Measurements from ENCODE around the gene GFOD2. TPM values are rescaled to one million over a fixed set of nuclear protein-coding genes. Genes with fewer than 3 reads are reported as not detected.

GFOD2 gene
- total and polyA plus RNA-seq, 2 of the 13 experiments (the other 11 are each of a cell fraction or from before 2014, with no cell fraction given), result 11.1 to 17.2 TPM

DNA sequence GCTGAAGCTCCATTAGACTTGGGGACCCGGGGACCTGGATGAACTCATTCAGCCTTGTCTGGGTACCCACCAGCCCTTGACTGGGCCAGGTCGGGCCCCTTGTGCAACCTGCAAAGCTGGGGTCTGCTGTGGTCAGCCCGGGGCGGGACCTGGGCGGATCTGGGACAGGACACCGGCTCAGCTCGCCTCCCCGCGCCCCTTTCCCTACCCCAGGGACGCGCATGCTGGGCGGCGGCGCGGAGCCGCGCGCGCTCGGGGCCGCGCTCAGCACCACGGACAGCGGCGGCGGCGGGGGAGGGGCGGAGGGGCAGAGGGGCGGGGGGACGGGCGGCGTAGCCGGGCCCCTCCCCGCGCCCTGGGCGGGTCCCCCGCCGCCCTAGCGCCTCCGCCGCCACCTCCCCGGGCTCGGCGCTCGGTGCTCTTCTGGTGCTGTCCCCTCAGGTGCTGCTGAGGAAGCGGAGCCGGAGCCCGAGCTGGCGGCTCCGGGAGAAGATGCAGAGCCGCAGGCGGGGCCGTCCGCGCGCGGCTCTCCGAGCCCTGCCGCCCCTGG, 66.5 kb downstream of the GFOD2 start (continued):
- TF ChIP-seq, protein P1, sequence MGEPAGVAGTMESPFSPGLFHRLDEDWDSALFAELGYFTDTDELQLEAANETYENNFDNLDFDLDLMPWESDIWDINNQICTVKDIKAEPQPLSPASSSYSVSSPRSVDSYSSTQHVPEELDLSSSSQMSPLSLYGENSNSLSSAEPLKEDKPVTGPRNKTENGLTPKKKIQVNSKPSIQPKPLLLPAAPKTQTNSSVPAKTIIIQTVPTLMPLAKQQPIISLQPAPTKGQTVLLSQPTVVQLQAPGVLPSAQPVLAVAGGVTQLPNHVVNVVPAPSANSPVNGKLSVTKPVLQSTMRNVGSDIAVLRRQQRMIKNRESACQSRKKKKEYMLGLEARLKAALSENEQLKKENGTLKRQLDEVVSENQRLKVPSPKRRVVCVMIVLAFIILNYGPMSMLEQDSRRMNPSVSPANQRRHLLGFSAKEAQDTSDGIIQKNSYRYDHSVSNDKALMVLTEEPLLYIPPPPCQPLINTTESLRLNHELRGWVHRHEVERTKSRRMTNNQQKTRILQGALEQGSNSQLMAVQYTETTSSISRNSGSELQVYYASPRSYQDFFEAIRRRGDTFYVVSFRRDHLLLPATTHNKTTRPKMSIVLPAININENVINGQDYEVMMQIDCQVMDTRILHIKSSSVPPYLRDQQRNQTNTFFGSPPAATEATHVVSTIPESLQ (CRISPR knock-in tag; conservative IDR thresholded peaks at IDR 0.05), result no peak
- TF ChIP-seq, protein P2, sequence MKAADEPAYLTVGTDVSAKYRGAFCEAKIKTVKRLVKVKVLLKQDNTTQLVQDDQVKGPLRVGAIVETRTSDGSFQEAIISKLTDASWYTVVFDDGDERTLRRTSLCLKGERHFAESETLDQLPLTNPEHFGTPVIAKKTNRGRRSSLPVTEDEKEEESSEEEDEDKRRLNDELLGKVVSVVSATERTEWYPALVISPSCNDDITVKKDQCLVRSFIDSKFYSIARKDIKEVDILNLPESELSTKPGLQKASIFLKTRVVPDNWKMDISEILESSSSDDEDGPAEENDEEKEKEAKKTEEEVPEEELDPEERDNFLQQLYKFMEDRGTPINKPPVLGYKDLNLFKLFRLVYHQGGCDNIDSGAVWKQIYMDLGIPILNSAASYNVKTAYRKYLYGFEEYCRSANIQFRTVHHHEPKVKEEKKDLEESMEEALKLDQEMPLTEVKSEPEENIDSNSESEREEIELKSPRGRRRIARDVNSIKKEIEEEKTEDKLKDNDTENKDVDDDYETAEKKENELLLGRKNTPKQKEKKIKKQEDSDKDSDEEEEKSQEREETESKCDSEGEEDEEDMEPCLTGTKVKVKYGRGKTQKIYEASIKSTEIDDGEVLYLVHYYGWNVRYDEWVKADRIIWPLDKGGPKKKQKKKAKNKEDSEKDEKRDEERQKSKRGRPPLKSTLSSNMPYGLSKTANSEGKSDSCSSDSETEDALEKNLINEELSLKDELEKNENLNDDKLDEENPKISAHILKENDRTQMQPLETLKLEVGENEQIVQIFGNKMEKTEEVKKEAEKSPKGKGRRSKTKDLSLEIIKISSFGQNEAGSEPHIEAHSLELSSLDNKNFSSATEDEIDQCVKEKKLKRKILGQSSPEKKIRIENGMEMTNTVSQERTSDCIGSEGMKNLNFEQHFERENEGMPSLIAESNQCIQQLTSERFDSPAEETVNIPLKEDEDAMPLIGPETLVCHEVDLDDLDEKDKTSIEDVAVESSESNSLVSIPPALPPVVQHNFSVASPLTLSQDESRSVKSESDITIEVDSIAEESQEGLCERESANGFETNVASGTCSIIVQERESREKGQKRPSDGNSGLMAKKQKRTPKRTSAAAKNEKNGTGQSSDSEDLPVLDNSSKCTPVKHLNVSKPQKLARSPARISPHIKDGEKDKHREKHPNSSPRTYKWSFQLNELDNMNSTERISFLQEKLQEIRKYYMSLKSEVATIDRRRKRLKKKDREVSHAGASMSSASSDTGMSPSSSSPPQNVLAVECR (CRISPR knock-in tag; IDR thresholded peaks at IDR 0.05; ENCODE audit: borderline replicate concordance), result peak; percentile 66; the same call in 1 of the 2 replicates
- TF ChIP-seq, protein P3, sequence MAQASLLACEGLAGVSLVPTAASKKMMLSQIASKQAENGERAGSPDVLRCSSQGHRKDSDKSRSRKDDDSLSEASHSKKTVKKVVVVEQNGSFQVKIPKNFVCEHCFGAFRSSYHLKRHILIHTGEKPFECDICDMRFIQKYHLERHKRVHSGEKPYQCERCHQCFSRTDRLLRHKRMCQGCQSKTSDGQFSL (CRISPR knock-in tag; IDR thresholded peaks at IDR 0.05), result 0 out of 2 replicates have a peak, but pooled peaks have one; percentile 21
- TF ChIP-seq ZNF484 (CRISPR knock-in tag; IDR thresholded peaks at IDR 0.05; ENCODE audit: borderline replicate concordance, low read depth) (no peak), FIP1L1 (IDR thresholded peaks at IDR 0.05; ENCODE audit: borderline replicate concordance, insufficient read depth, low read depth, low read length) (no peak), ZNF546 (CRISPR knock-in tag; conservative IDR thresholded peaks at IDR 0.05) (peak; percentile 17; the same call in 1 of the 2 replicates), ZNF20 (CRISPR knock-in tag; IDR thresholded peaks at IDR 0.05) (no peak), ZNF674 (CRISPR knock-in tag; IDR thresholded peaks at IDR 0.05; ENCODE audit: low read depth) (no peak), ZNF724P (CRISPR knock-in tag; IDR thresholded peaks at IDR 0.05; ENCODE audit: borderline replicate concordance) (no peak), KLF15 (CRISPR knock-in tag; IDR thresholded peaks at IDR 0.05; ENCODE audit: borderline replicate concordance) (no peak), ZMYM2 (CRISPR knock-in tag; IDR thresholded peaks at IDR 0.05) (no peak), ZNF615 (CRISPR knock-in tag; IDR thresholded peaks at IDR 0.05; ENCODE audit: borderline replicate concordance) (no peak), SMARCC2 (IDR thresholded peaks at IDR 0.05) (no peak), TBX2 (CRISPR knock-in tag; IDR thresholded peaks at IDR 0.05; ENCODE audit: borderline replicate concordance) (0 out of 2 replicates have a peak, but pooled peaks have one; percentile 39), ATRX (CRISPR knock-in tag; IDR thresholded peaks at IDR 0.05; ENCODE audit: borderline replicate concordance) (no peak)
- TF ChIP-seq, protein P4, sequence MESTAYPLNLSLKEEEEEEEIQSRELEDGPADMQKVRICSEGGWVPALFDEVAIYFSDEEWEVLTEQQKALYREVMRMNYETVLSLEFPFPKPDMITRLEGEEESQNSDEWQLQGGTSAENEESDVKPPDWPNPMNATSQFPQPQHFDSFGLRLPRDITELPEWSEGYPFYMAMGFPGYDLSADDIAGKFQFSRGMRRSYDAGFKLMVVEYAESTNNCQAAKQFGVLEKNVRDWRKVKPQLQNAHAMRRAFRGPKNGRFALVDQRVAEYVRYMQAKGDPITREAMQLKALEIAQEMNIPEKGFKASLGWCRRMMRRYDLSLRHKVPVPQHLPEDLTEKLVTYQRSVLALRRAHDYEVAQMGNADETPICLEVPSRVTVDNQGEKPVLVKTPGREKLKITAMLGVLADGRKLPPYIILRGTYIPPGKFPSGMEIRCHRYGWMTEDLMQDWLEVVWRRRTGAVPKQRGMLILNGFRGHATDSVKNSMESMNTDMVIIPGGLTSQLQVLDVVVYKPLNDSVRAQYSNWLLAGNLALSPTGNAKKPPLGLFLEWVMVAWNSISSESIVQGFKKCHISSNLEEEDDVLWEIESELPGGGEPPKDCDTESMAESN (CRISPR knock-in tag; conservative IDR thresholded peaks at IDR 0.05), result no peak
- TF ChIP-seq, protein P5, sequence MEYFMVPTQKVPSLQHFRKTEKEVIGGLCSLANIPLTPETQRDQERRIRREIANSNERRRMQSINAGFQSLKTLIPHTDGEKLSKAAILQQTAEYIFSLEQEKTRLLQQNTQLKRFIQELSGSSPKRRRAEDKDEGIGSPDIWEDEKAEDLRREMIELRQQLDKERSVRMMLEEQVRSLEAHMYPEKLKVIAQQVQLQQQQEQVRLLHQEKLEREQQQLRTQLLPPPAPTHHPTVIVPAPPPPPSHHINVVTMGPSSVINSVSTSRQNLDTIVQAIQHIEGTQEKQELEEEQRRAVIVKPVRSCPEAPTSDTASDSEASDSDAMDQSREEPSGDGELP (IDR thresholded peaks at IDR 0.05; ENCODE audit: borderline replicate concordance, low read depth), result no peak
- TF ChIP-seq, protein P6, sequence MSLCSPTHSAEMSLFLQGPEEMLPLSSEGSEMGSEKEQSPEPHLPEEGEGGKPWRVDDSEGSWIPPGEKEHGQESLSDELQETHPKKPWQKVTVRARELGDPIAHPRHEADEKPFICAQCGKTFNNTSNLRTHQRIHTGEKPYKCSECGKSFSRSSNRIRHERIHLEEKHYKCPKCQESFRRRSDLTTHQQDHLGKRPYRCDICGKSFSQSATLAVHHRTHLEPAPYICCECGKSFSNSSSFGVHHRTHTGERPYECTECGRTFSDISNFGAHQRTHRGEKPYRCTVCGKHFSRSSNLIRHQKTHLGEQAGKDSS (CRISPR knock-in tag; IDR thresholded peaks at IDR 0.05; ENCODE audit: borderline replicate concordance, low read depth), result peak; percentile 61; the same call in 1 of the 2 replicates
